T-helper 17 cell (primary cell): ENCODE results near the gene TNIP1. TPM values are rescaled to one million over a fixed set of nuclear protein-coding genes. Genes with fewer than 3 reads are reported as not detected.

ENCODE experiments used
- ATAC-seq: fragments of 150-1000 bp; cut with Tn5 transposase; 2 replicates; pipeline ENCODE4 v1.10.0; 2021; ENCODE audit warnings: mild to moderate bottlenecking, moderate library complexity
- DNase-seq, 3 donors: peaks; one replicate each; pipeline versions ENCODE4 v3.0.0 to v3.0.0-alpha.2; 2020 to 2021
- H3K9me3 ChIP-seq: one replicate; pipeline ENCODE4 v1.7.0; 2013; ENCODE audit warnings: low read length, mild to moderate bottlenecking; ENCODE audit not compliant: control insufficient read depth, poor library complexity, severe bottlenecking
- H3K27ac Mint-ChIP-seq: one replicate; pipeline ENCODE4 v1.8.0; 2022; ENCODE audit warnings: mild to moderate bottlenecking, moderate library complexity, mixed read lengths
- H3K27me3 Mint-ChIP-seq: one replicate; pipeline ENCODE4 v1.8.0; 2022; ENCODE audit warnings: mixed read lengths
- H3K36me3 Mint-ChIP-seq: one replicate; pipeline ENCODE4 v1.8.0; 2022; ENCODE audit warnings: low read depth, mixed read lengths
- H3K4me1 Mint-ChIP-seq: one replicate; pipeline ENCODE4 v1.8.0; 2022; ENCODE audit warnings: mild to moderate bottlenecking, mixed read lengths
- H3K4me3 Mint-ChIP-seq: one replicate; pipeline ENCODE4 v1.8.0; 2022; ENCODE audit warnings: mild to moderate bottlenecking, moderate library complexity, mixed read lengths
- total RNA-seq, 4 donors: library from RNA in 2 of 4; stranded (reverse) in 2 of 4; gene quantifications; one replicate each; pipeline ENCODE4 v1.2.3 and lab custom pipeline; 2022 to 2026

TNIP1 gene
- total RNA-seq, 2 donors from 2014 or later = 227 to 245 TPM

GRCh38 chr5:151076616-151077015 lies 4.2 kb downstream of the TNIP1 start:
- no peaks in the 10 kb centered on the region for H3K9me3 ChIP-seq
- peaks cover 12% of the 10 kb centered on the region for H3K36me3 Mint-ChIP-seq
- no peak for DNase-seq
- H3K4me3 Mint-ChIP-seq = peak overlapping the region; percentile 95
- H3K27me3 Mint-ChIP-seq = no peaks in the 10 kb centered on the region
- ATAC-seq = no peak
- peak overlapping the region; percentile 100 for H3K27ac Mint-ChIP-seq
- peaks cover 61% of the 10 kb centered on the region for H3K4me1 Mint-ChIP-seq

GRCh38 chr5:151075698-151076331 lies 5.0 kb downstream of the TNIP1 start:
- no peak for ATAC-seq
- Mint-ChIP-seq H3K27ac (peak overlapping the region; percentile 100), H3K27me3 (no peaks in the 10 kb centered on the region), H3K4me1 (peaks cover 63% of the 10 kb centered on the region), H3K36me3 (peaks cover 12% of the 10 kb centered on the region), H3K4me3 (peak overlapping the region; percentile 95)
- no peaks in the 10 kb centered on the region for H3K9me3 ChIP-seq
- no peak for DNase-seq

GRCh38 chr5:151074557-151074956 lies 6.3 kb downstream of the TNIP1 start:
- H3K27ac Mint-ChIP-seq = peak overlapping the region; percentile 77
- ATAC-seq = no peak
- peaks cover 10% of the 10 kb centered on the region for H3K36me3 Mint-ChIP-seq
- peaks cover 60% of the 10 kb centered on the region for H3K4me1 Mint-ChIP-seq
- no peak overlapping the region for H3K4me3 Mint-ChIP-seq
- DNase-seq = no peak
- H3K27me3 Mint-ChIP-seq = no peaks in the 10 kb centered on the region
- H3K9me3 ChIP-seq = no peaks in the 10 kb centered on the region

GRCh38 chr5:151073280-151073679 lies 7.6 kb downstream of the TNIP1 start:
- H3K4me1 Mint-ChIP-seq = peaks cover 64% of the 10 kb centered on the region
- no peak overlapping the region for H3K4me3 Mint-ChIP-seq
- no peaks in the 10 kb centered on the region for H3K9me3 ChIP-seq
- DNase-seq = no peak
- peak overlapping the region; percentile 77 for H3K27ac Mint-ChIP-seq
- no peaks in the 10 kb centered on the region for H3K27me3 Mint-ChIP-seq
- peaks cover 8% of the 10 kb centered on the region for H3K36me3 Mint-ChIP-seq
- ATAC-seq = no peak

GRCh38 chr5:151072630-151073025 lies 8.2 kb downstream of the TNIP1 start:
- H3K27ac Mint-ChIP-seq = peak overlapping the region; percentile 88
- peaks cover 4% of the 10 kb centered on the region for H3K36me3 Mint-ChIP-seq

GRCh38 chr5:151071848-151072629 lies 8.8 kb downstream of the TNIP1 start:
- peak overlapping the region; percentile 61 for H3K4me3 Mint-ChIP-seq

More at GRCh38 chr5:151072630-151073025, 8.2 kb downstream of the TNIP1 start:
- Mint-ChIP-seq H3K4me1 (peaks cover 64% of the 10 kb centered on the region), H3K4me3 (peak overlapping the region; percentile 59), H3K27me3 (no peaks in the 10 kb centered on the region)
- no peak for DNase-seq
- H3K9me3 ChIP-seq = no peaks in the 10 kb centered on the region
- ATAC-seq = no peak

GRCh38 chr5:151071021-151071420 lies 9.8 kb downstream of the TNIP1 start:
- peak overlapping the region; percentile 88 for H3K27ac Mint-ChIP-seq
- no peak for ATAC-seq
- H3K4me1 Mint-ChIP-seq = peaks cover 60% of the 10 kb centered on the region
- peaks cover 2% of the 10 kb centered on the region for H3K36me3 Mint-ChIP-seq
- DNase-seq = no peak
- H3K9me3 ChIP-seq = no peaks in the 10 kb centered on the region
- no peak overlapping the region for H3K4me3 Mint-ChIP-seq
- no peaks in the 10 kb centered on the region for H3K27me3 Mint-ChIP-seq

More at GRCh38 chr5:151071848-151072629, 8.8 kb downstream of the TNIP1 start:
- DNase-seq (no peak), ATAC-seq (no peak)
- no peaks in the 10 kb centered on the region for H3K27me3 Mint-ChIP-seq
- peaks cover 4% of the 10 kb centered on the region for H3K36me3 Mint-ChIP-seq
- H3K27ac Mint-ChIP-seq = peak overlapping the region; percentile 88
- H3K4me1 Mint-ChIP-seq = peaks cover 63% of the 10 kb centered on the region
- H3K9me3 ChIP-seq = no peaks in the 10 kb centered on the region

- H3K36me3 Mint-ChIP-seq = peaks cover 2% of the 10 kb centered on the region
- DNase-seq (no peak), ATAC-seq (no peak)
- no peaks in the 10 kb centered on the region for H3K9me3 ChIP-seq
- H3K27ac Mint-ChIP-seq = peak overlapping the region; percentile 88
- H3K27me3 Mint-ChIP-seq = no peaks in the 10 kb centered on the region
- no peak overlapping the region for H3K4me3 Mint-ChIP-seq
- H3K4me1 Mint-ChIP-seq = peaks cover 59% of the 10 kb centered on the region
These were observed 10.4 kb downstream of the TNIP1 start for GRCh38 chr5:151070449-151070848.

GRCh38 chr5:151068433-151069197 lies 12.2 kb downstream of the TNIP1 start:
- Mint-ChIP-seq H3K4me1 (peaks cover 61% of the 10 kb centered on the region), H3K4me3 (peak overlapping the region; percentile 83), H3K27me3 (no peaks in the 10 kb centered on the region), H3K36me3 (peaks cover 2% of the 10 kb centered on the region), H3K27ac (peak overlapping the region; percentile 88)
- ATAC-seq = peak; percentile 56
- no peak for DNase-seq
- no peaks in the 10 kb centered on the region for H3K9me3 ChIP-seq

- Mint-ChIP-seq H3K27me3 (no peaks in the 10 kb centered on the region), H3K4me1 (peaks cover 62% of the 10 kb centered on the region), H3K4me3 (peak overlapping the region; percentile 83), H3K36me3 (peaks cover 2% of the 10 kb centered on the region), H3K27ac (peak overlapping the region; percentile 88)
- DNase-seq (no peak), ATAC-seq (no peak)
- no peaks in the 10 kb centered on the region for H3K9me3 ChIP-seq
These were observed 13.0 kb downstream of the TNIP1 start for GRCh38 chr5:151067632-151068432.

- Mint-ChIP-seq H3K4me1 (peaks cover 53% of the 10 kb centered on the region), H3K36me3 (peaks cover 2% of the 10 kb centered on the region), H3K27ac (peak overlapping the region; percentile 88), H3K4me3 (peak overlapping the region; percentile 65), H3K27me3 (no peaks in the 10 kb centered on the region)
- no peaks in the 10 kb centered on the region for H3K9me3 ChIP-seq
- no peak for ATAC-seq
- no peak for DNase-seq
These were observed 13.9 kb downstream of the TNIP1 start for GRCh38 chr5:151066920-151067319.

GRCh38 chr5:151065609-151066008 lies 15.2 kb downstream of the TNIP1 start:
- H3K36me3 Mint-ChIP-seq = no peaks in the 10 kb centered on the region
- peak overlapping the region; percentile 31 for H3K4me3 Mint-ChIP-seq
- peak overlapping the region; percentile 88 for H3K27ac Mint-ChIP-seq
- H3K4me1 Mint-ChIP-seq = peaks cover 55% of the 10 kb centered on the region
- no peak for DNase-seq
- ATAC-seq = no peak
- H3K9me3 ChIP-seq = no peaks in the 10 kb centered on the region
- H3K27me3 Mint-ChIP-seq = no peaks in the 10 kb centered on the region
